HL-60 (cell line): ENCODE results near the gene GATD1.

Experiments used
- DNase-seq, 2 experiments: peaks; one replicate each; pipeline ENCODE4 v3.0.0-alpha.2; 2010 to 2020; ENCODE audit warnings: low read depth in 1 of 2, low spot score in 1 of 2
- H3K27ac ChIP-seq: fragments of 250-450 bp; sonication (Bioruptor Pico); replicated peaks from 2 replicates; pipeline ENCODE4 v1.5.1; 2020; ENCODE audit warnings: mild to moderate bottlenecking, moderate library complexity
- H3K27me3 ChIP-seq: fragments of 250-450 bp; sonication (Bioruptor Pico); 2 replicates; pipeline ENCODE4 v1.5.1; 2021; ENCODE audit warnings: mild to moderate bottlenecking, moderate library complexity; ENCODE audit not compliant: insufficient read depth, poor library complexity, severe bottlenecking
- H3K4me3 ChIP-seq: replicated peaks from 2 replicates; pipeline ENCODE4 v1.5.1; 2011; ENCODE audit warnings: mild to moderate bottlenecking, control low read depth, low read length; ENCODE audit not compliant: insufficient read depth
- CTCF ChIP-seq: IDR thresholded peaks from one replicate; pipeline ENCODE4 v1.5.1; 2011; ENCODE audit warnings: low read length, control low read depth, inconsistent platforms; ENCODE audit not compliant: insufficient read depth
- GABPA ChIP-seq: IDR thresholded peaks from 2 replicates; pipeline ENCODE4 v1.6.1; 2012; ENCODE audit warnings: low read depth
- POLR2AphosphoS5 ChIP-seq: IDR thresholded peaks from 2 replicates; pipeline ENCODE4 v1.6.1; 2012; ENCODE audit warnings: low read depth
- REST ChIP-seq: IDR thresholded peaks from 2 replicates; pipeline ENCODE4 v1.6.1; 2012; ENCODE audit warnings: low read depth; ENCODE audit not compliant: insufficient replicate concordance
- SPI1 ChIP-seq: IDR thresholded peaks from 2 replicates; pipeline ENCODE4 v1.6.1; 2012; ENCODE audit warnings: low read depth, mild to moderate bottlenecking, borderline replicate concordance

The GATD1 gene

GRCh38 chr11:769887-770641 is 7.2 kb downstream of the GATD1 start:
- Histone ChIP-seq H3K4me3 (no peak overlapping the region), H3K27me3 (no peaks in the 10 kb centered on the region), H3K27ac (no peak overlapping the region)
- no peak for DNase-seq
- TF ChIP-seq REST (no peak), CTCF (no peak), POLR2AphosphoS5 (no peak), GABPA (no peak)

- Histone ChIP-seq H3K27me3 (no peaks in the 10 kb centered on the region), H3K4me3 (no peak overlapping the region), H3K27ac (no peak overlapping the region)
- DNase-seq = no peak
- no peak for TF ChIP-seq CTCF
- TF ChIP-seq POLR2AphosphoS5 = no peak
- TF ChIP-seq SPI1 = no peak
- TF ChIP-seq GABPA = no peak
- TF ChIP-seq REST = no peak
These were observed 10.0 kb downstream of the GATD1 start for GRCh38 chr11:767238-767637.

GRCh38 chr11:766936-767210 is 10.4 kb downstream of the GATD1 start:
- DNase-seq = no peak
- Histone ChIP-seq H3K27me3 (no peaks in the 10 kb centered on the region), H3K4me3 (no peak overlapping the region), H3K27ac (no peak overlapping the region)
- TF ChIP-seq GABPA = no peak
- no peak for TF ChIP-seq POLR2AphosphoS5
- TF ChIP-seq SPI1 = no peak
- no peak for TF ChIP-seq REST
- no peak for TF ChIP-seq CTCF
